Thoracic aorta (tissue), 2 donors: ENCODE results near the gene PAQR6. TPM values are rescaled to one million over a fixed set of nuclear protein-coding genes. Genes with fewer than 3 reads are reported as not detected.

Source experiments
- ATAC-seq: fragments of 150-250 bp; one replicate; pipeline ENCODE4 v1.8.0; 2017; ENCODE audit warnings: low read depth; ENCODE audit not compliant: insufficient number of reproducible peaks, low FRiP score
- DNase-seq: peaks from one replicate; pipeline ENCODE4 v3.0.0-alpha.2; 2020; ENCODE audit warnings: low spot score
- H3K27ac ChIP-seq, 2 donors: fragments of 200-600 bp; sonication (generic); 1 replicate in 1 of 2; 2 replicates in 1 of 2; pipeline ENCODE4 v1.5.1; 2016; ENCODE audit warnings: mild to moderate bottlenecking in 2 of 2, moderate library complexity in 2 of 2
- H3K27me3 ChIP-seq: fragments of 200-600 bp; sonication (generic); replicated peaks from 2 replicates; pipeline ENCODE4 v1.6.0; 2016; ENCODE audit warnings: mild to moderate bottlenecking; ENCODE audit not compliant: insufficient read depth
- H3K36me3 ChIP-seq: fragments of 200-600 bp; sonication (generic); one replicate; pipeline ENCODE4 v1.5.1; 2016
- H3K4me1 ChIP-seq, 2 donors: fragments of 200-600 bp; sonication (generic); 1 replicate in 1 of 2; 2 replicates in 1 of 2; pipeline versions ENCODE4 v1.5.1 to v1.6.0; 2016; ENCODE audit warnings: low read depth in 2 of 2, mild to moderate bottlenecking in 1 of 2; ENCODE audit not compliant: control insufficient read depth in 1 of 2
- H3K4me3 ChIP-seq: fragments of 200-600 bp; sonication (generic); 2 replicates; pipeline ENCODE4 v1.5.1; 2016; ENCODE audit warnings: mild to moderate bottlenecking
- H3K9me3 ChIP-seq: fragments of 200-600 bp; sonication (generic); 2 replicates; pipeline ENCODE4 v1.5.1; 2016
- total RNA-seq, 2 donors: library from RNA; depleted of rRNA; stranded (reverse); fragments of >200 nt; gene quantifications; one replicate each; pipeline versions ENCODE4 v1.1.0 to v1.2.3, GENCODE V29; 2016
- TF ChIP-seq, protein P1 (sequence below): fragments of 200-600 bp; sonication (generic); IDR thresholded peaks from one replicate; pipeline ENCODE4 v1.5.1; 2019; ENCODE audit warnings: antibody characterized with exemption

The PAQR6 gene
- total RNA-seq, 2 donors from 2014 or later: 0.27 to 2.5 TPM

DNA sequence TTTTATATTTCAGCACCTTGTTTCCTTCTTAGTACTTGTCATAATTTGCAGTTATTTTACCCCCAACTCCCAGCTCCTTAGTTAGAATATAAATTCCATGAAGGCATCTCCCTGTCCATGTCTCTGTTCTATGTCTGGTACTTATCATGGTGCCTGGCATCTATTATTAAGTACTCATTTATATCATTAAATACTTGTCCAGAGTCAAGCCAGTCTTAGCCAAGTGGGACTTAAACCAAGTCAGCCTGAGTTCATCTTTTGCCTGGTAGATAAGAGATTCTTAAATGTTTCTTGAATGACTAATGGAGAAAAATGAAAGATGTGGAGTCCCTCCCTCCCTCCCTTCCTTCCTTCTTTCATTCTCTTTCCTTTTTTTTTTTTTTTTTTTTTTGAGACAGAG lies 44.5 kb downstream of the PAQR6 start:
- H3K9me3 ChIP-seq: no peaks in the 10 kb centered on the region
- no peak overlapping the region for H3K4me3 ChIP-seq
- TF ChIP-seq, protein P1, sequence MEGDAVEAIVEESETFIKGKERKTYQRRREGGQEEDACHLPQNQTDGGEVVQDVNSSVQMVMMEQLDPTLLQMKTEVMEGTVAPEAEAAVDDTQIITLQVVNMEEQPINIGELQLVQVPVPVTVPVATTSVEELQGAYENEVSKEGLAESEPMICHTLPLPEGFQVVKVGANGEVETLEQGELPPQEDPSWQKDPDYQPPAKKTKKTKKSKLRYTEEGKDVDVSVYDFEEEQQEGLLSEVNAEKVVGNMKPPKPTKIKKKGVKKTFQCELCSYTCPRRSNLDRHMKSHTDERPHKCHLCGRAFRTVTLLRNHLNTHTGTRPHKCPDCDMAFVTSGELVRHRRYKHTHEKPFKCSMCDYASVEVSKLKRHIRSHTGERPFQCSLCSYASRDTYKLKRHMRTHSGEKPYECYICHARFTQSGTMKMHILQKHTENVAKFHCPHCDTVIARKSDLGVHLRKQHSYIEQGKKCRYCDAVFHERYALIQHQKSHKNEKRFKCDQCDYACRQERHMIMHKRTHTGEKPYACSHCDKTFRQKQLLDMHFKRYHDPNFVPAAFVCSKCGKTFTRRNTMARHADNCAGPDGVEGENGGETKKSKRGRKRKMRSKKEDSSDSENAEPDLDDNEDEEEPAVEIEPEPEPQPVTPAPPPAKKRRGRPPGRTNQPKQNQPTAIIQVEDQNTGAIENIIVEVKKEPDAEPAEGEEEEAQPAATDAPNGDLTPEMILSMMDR: no peak
- H3K27me3 ChIP-seq: no peaks in the 10 kb centered on the region
- no peak for DNase-seq
- H3K36me3 ChIP-seq: peaks cover 28% of the 10 kb centered on the region
- peaks cover 6 to 19% of the 10 kb centered on the region in 2 donors for H3K4me1 ChIP-seq
- peak overlapping the region; percentile 22 to 46 for H3K27ac ChIP-seq
- no peak for ATAC-seq

DNA sequence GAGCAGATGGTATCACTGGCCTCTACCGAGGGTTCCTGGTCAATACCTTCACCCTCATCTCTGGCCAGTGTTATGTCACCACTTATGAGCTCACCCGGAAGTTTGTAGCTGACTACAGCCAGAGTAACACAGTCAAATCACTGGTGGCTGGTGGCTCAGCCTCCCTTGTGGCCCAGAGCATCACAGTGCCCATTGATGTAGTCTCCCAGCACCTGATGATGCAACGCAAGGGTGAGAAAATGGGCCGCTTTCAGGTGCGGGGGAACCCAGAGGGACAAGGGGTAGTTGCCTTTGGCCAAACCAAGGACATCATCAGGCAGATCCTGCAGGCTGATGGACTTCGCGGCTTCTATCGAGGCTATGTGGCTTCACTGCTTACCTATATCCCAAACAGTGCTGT lies 47.8 kb downstream of the PAQR6 start:
- no peak for DNase-seq
- Histone ChIP-seq H3K27ac (no peak overlapping the region), H3K27me3 (no peaks in the 10 kb centered on the region), H3K4me3 (no peak overlapping the region), H3K36me3 (peaks cover 17% of the 10 kb centered on the region), H3K4me1 (peaks cover 6 to 23% of the 10 kb centered on the region in 2 donors), H3K9me3 (no peaks in the 10 kb centered on the region)
- TF ChIP-seq, protein P1: no peak
- ATAC-seq: no peak

DNA sequence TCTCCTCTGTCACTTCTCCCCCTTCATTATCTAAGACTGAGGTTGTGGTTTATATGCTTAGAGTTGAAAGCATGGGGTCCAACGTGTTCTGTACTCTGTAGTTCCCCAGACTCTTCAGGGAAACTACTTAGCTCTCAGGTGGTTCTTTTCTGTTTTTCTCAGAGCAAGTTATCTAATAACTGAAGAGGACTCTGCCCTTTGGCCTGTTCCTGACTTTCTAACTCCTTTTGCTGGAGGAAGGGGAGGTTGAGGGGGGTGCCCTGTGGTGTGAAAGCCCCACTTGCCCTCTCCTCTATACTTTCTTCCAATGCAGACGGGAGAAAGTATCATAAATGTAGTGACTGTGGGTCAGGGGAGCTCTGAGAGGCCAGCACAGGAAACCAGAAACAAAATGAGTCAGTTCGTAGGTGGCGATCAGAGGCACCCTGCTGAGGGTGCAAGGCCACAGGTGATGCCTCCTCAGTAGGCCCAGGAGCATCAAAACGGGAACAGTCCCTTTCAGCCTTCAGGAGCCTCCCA lies 49.0 kb downstream of the PAQR6 start:
- Histone ChIP-seq H3K36me3 (peaks cover 15% of the 10 kb centered on the region), H3K27me3 (no peaks in the 10 kb centered on the region), H3K9me3 (no peaks in the 10 kb centered on the region), H3K27ac (no peak overlapping the region), H3K4me3 (no peak overlapping the region), H3K4me1 (peaks cover 10 to 31% of the 10 kb centered on the region in 2 donors)
- DNase-seq (no peak), ATAC-seq (no peak)
- TF ChIP-seq, protein P1: no peak

DNA sequence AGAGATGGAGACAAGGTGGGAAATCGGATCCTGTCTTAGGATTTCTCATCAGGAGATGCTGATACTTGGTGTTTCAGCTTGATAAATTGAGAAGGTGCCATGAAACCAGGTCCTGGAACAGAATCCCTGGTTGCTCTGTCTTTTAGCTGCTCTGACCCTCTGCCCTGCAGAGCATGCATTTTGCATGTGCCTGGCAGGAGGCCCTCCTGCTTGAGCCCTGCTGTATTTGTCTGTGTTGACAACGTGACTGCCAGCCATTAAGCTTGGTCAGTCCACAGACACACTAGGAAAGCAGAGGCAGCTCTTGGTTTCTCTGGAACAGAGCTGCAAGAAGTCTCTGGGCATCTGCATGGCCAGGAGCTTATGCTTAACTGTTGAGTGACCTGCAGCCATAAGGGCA lies 51.4 kb downstream of the PAQR6 start:
- TF ChIP-seq, protein P1: no peak
- Histone ChIP-seq H3K27me3 (no peaks in the 10 kb centered on the region), H3K4me1 (peaks cover 4 to 25% of the 10 kb centered on the region in 2 donors), H3K9me3 (no peaks in the 10 kb centered on the region), H3K27ac (no peak overlapping the region), H3K4me3 (no peak overlapping the region), H3K36me3 (peaks cover 8% of the 10 kb centered on the region)
- DNase-seq (no peak), ATAC-seq (no peak)

DNA sequence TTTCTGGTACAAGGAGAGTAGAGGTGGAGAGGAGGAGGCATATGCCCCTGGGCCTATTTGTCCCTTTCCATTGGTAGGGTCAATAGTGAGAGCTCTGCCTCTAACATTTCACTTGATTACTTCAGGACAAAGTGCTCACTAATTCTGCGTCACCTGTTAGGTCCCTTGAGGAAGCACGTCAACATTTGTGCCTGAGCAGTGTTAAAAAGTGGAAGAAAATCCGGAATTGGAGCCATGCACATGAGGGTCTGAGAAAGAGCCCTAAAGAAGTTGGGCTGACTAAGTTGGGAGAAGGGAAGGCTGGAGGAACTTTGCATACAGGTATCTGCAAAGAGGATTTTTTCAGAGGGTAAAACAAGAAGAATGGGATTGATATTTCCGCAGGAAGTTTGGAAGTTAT lies 52.0 kb downstream of the PAQR6 start:
- no peak for ATAC-seq
- Histone ChIP-seq H3K36me3 (peaks cover 8% of the 10 kb centered on the region), H3K27me3 (no peaks in the 10 kb centered on the region), H3K27ac (no peak overlapping the region), H3K4me3 (no peak overlapping the region), H3K9me3 (no peaks in the 10 kb centered on the region), H3K4me1 (peaks cover 4 to 20% of the 10 kb centered on the region in 2 donors)
- DNase-seq: no peak
- TF ChIP-seq, protein P1: no peak
